GM12878 (cell line): ENCODE data around the gene BANP. TPM values are rescaled to one million over a fixed set of nuclear protein-coding genes. Genes with fewer than 3 reads are reported as not detected.

Experiments used
- ATAC-seq: fragments of 200-7000 bp; cut with Tn5 transposase; 3 replicates; pipeline ENCODE4 v1.9.1; 2020; ENCODE audit warnings: mild to moderate bottlenecking, moderate library complexity
- BruUV-seq: library from RNA; stranded (reverse); fragments of 400-500 nt; replicated peaks from 2 replicates; lab custom pipeline; 2021; lab: Mats Ljungman, UMichigan
- CTCF ChIA-PET: fragments of 300-600 bp; sonication (Branson Sonifier 250); formaldehyde crosslinking; extraction: SDS; loops from one replicate; lab custom pipeline; 2021; ENCODE audit warnings: inconsistent platforms; lab: Yijun Ruan, JAX
- POLR2A ChIA-PET: fragments of 350-600 bp; formaldehyde crosslinking; extraction: SDS; loops from one replicate; lab custom pipeline; 2021; ENCODE audit warnings: inconsistent platforms; lab: Charles Lee
- RAD21 ChIA-PET: fragments of 300-600 bp; sonication (Branson Sonifier 250); formaldehyde crosslinking; loops from one replicate; lab custom pipeline; 2023; ENCODE audit warnings: antibody characterized with exemption; ENCODE audit not compliant: unreplicated experiment; lab: Charles Lee
- SMC1A ChIA-PET: fragments of 300-600 bp; sonication (Branson Sonifier 250); formaldehyde crosslinking; loops from one replicate; lab custom pipeline; 2023; ENCODE audit not compliant: unreplicated experiment, uncharacterized antibody; lab: Charles Lee
- DNase-seq: peaks from one replicate; pipeline ENCODE4 v3.0.0-alpha.2; 2011; ENCODE audit warnings: low read depth, low spot score
- FAIRE-seq: peaks from 3 replicates; lab custom pipeline; 2011; peaks lifted over from hg19 to GRCh38; lab: Jason Lieb, UNC
- H2AFZ ChIP-seq: 2 replicates; pipeline ENCODE4 v1.6.0; 2011; ENCODE audit warnings: low read depth, low read length, control low read depth; ENCODE audit not compliant: control insufficient read depth
- H3K27ac ChIP-seq: 2 replicates; pipeline ENCODE4 v1.5.1; 2011; ENCODE audit warnings: control low read depth; ENCODE audit not compliant: control insufficient read depth, insufficient read depth
- H3K27me3 ChIP-seq, 2 experiments: replicated peaks in 1 of 2; 2 replicates each; pipeline versions ENCODE4 v1.6.0 to v1.6.1; 2011; ENCODE audit warnings: low read length in 1 of 2; ENCODE audit not compliant: control insufficient read depth in 2 of 2, insufficient read depth in 2 of 2
- H3K36me3 ChIP-seq, 2 experiments: 2 replicates each; pipeline ENCODE4 v1.5.1; 2011; ENCODE audit warnings: low read length in 1 of 2; ENCODE audit not compliant: control insufficient read depth in 2 of 2, insufficient read depth in 2 of 2
- H3K4me1 ChIP-seq: 2 replicates; pipeline ENCODE4 v1.6.1; 2011; ENCODE audit warnings: mild to moderate bottlenecking, low read length, moderate library complexity, mixed read lengths; ENCODE audit not compliant: control insufficient read depth, insufficient read depth
- H3K4me2 ChIP-seq: 2 replicates; pipeline ENCODE4 v1.6.0; 2011; ENCODE audit warnings: control low read depth; ENCODE audit not compliant: control insufficient read depth, insufficient read depth
- H3K4me3 ChIP-seq: fragments of 200-600 bp; sonication (generic); 2 replicates; pipeline ENCODE4 v1.5.1; 2016
- H3K79me2 ChIP-seq: 2 replicates; pipeline ENCODE4 v1.6.0; 2011; ENCODE audit warnings: low read length; ENCODE audit not compliant: control insufficient read depth, insufficient read depth
- H3K9ac ChIP-seq: 2 replicates; pipeline ENCODE4 v1.8.0; 2011; ENCODE audit warnings: low read length, control low read depth, mixed read lengths; ENCODE audit not compliant: control insufficient read depth, insufficient read depth
- H3K9me3 ChIP-seq: replicated peaks from 3 replicates; pipeline ENCODE4 v1.5.1; 2011; ENCODE audit warnings: mild to moderate bottlenecking, low read length; ENCODE audit not compliant: control insufficient read depth, insufficient read depth
- H4K20me1 ChIP-seq: 2 replicates; pipeline ENCODE4 v1.6.0; 2011; ENCODE audit not compliant: control insufficient read depth, insufficient read depth
- ATF2 ChIP-seq: IDR thresholded peaks from 2 replicates; pipeline ENCODE4 v1.6.1; 2012; ENCODE audit warnings: low read length, inconsistent platforms
- BCL11A ChIP-seq: IDR thresholded peaks from 2 replicates; pipeline ENCODE4 v1.6.1; 2011; ENCODE audit warnings: low read depth, low read length
- BMI1 ChIP-seq: fragments of 450-650 bp; IDR thresholded peaks from 2 replicates; pipeline ENCODE4 v1.6.1; 2016; ENCODE audit warnings: mild to moderate bottlenecking, moderate library complexity, borderline replicate concordance
- GATAD2B ChIP-seq: fragments of 450-650 bp; conservative IDR thresholded peaks from 2 replicates; pipeline ENCODE4 v1.6.1; 2017; ENCODE audit warnings: low read depth, mild to moderate bottlenecking, moderate library complexity
- IRF4 ChIP-seq: IDR thresholded peaks from 2 replicates; pipeline ENCODE4 v1.6.1; 2011; ENCODE audit warnings: low read depth, low read length
- IRF5 ChIP-seq: fragments of 450-650 bp; IDR thresholded peaks from 2 replicates; pipeline ENCODE4 v1.6.1; 2017; ENCODE audit warnings: borderline replicate concordance
- JUNB ChIP-seq: IDR thresholded peaks from 2 replicates; pipeline ENCODE4 v1.6.1; 2016; ENCODE audit warnings: antibody characterized with exemption, mild to moderate bottlenecking
- KLF5 ChIP-seq: fragments of 450-650 bp; IDR thresholded peaks from 2 replicates; pipeline ENCODE4 v1.6.1; 2014; ENCODE audit warnings: mild to moderate bottlenecking; ENCODE audit not compliant: partially characterized antibody
- NFXL1 ChIP-seq: fragments of 450-650 bp; IDR thresholded peaks from 2 replicates; pipeline ENCODE4 v1.6.1; 2017; ENCODE audit warnings: antibody characterized with exemption, mild to moderate bottlenecking, borderline replicate concordance
- PAX5 ChIP-seq: IDR thresholded peaks from 2 replicates; pipeline ENCODE4 v1.6.1; 2011; ENCODE audit warnings: low read depth, low read length, borderline replicate concordance
- RUNX3 ChIP-seq: IDR thresholded peaks from 2 replicates; pipeline ENCODE4 v1.6.1; 2012; ENCODE audit warnings: low read length, inconsistent platforms
- SMAD1 ChIP-seq: fragments of 450-650 bp; IDR thresholded peaks from 2 replicates; pipeline ENCODE4 v1.6.1; 2018; ENCODE audit warnings: mild to moderate bottlenecking, low read depth; ENCODE audit not compliant: partially characterized antibody
- SMC3 ChIP-seq: IDR thresholded peaks from 2 replicates; pipeline ENCODE4 v1.6.1; 2011; ENCODE audit warnings: low read length, improper control_type of control experiment, borderline replicate concordance
- SRF ChIP-seq, 2 experiments: IDR thresholded peaks; 2 replicates each; pipeline ENCODE4 v1.6.1; 2011; ENCODE audit warnings: low read depth in 2 of 2, low read length in 2 of 2, mild to moderate bottlenecking in 1 of 2, moderate library complexity in 1 of 2
- STAT3 ChIP-seq: IDR thresholded peaks from 2 replicates; pipeline ENCODE4 v1.6.1; 2011; ENCODE audit warnings: low read depth, low read length, improper control_type of control experiment
- WRNIP1 ChIP-seq: IDR thresholded peaks from 2 replicates; pipeline ENCODE4 v1.6.1; 2011; ENCODE audit warnings: low read depth, low read length, improper control_type of control experiment, borderline replicate concordance
- ZBTB4 ChIP-seq: fragments of 450-650 bp; formaldehyde crosslinking; IDR thresholded peaks from 2 replicates; pipeline ENCODE4 v1.4.0; 2022; ENCODE audit warnings: mild to moderate bottlenecking, moderate library complexity
- ZNF274 ChIP-seq: IDR thresholded peaks from one replicate; pipeline ENCODE4 v1.8.0; 2011; ENCODE audit not compliant: insufficient read length, insufficient read depth
- WGBS: methylation state at CpG from one replicate; pipeline ENCODE4 v1.1.6; 2016; ENCODE audit warnings: low lambda C conversion rate; ENCODE audit not compliant: insufficient replicate concordance, insufficient coverage; ENCODE audit errors: missing lambda C conversion rate; 5-methylcytosine and 5-hydroxymethylcytosine counted together
- in situ Hi-C: fragments of 300-500 bp; cut with MboI; formaldehyde crosslinking; loops from 9 replicates; pipeline ENCODE4 v1.14.3; 2018; ENCODE audit warnings: mixed read lengths
- intact Hi-C: fragments of 100-400 bp; cut with micrococcal nuclease; formaldehyde crosslinking; loops from one replicate; pipeline ENCODE4 v1.14.2; 2022; ENCODE audit not compliant: unreplicated experiment
- polyA plus RNA-seq, 11 experiments: library from polyadenylated mRNA; depleted of rRNA in 4 of 11; unstranded in 6 of 11; stranded (reverse) in 5 of 11; fragments of >200 nt; fragmentation: Nextera tagmentation in 4 of 11; fragmentation: Illumina TruSeq in 1 of 11; extraction: Ambion mirVana in 4 of 11; extraction: Trizol in 1 of 11; gene quantifications; 1 replicate in 1 of 11; 2 replicates in 10 of 11; pipeline versions ENCODE4 v1.2.1 to v1.2.3, GENCODE V29; 2011 to 2016; ENCODE audit warnings: inconsistent platforms in 2 of 11, missing spikeins in 2 of 11, low read depth in 1 of 11
- total RNA-seq, 4 experiments: library from RNA; depleted of rRNA in 3 of 4; stranded (reverse); fragments of >200 nt in 3 of 4; fragmentation: Illumina TruSeq in 1 of 4; extraction: Trizol in 1 of 4; gene quantifications; 2 replicates each; pipeline versions ENCODE4 v1.2.1 to v1.2.3, GENCODE V29; 2013 to 2021

BANP gene
- total and polyA plus RNA-seq, 10 of the 15 experiments (the other 5 are each of a cell fraction or from before 2014, with no cell fraction given), result 3.9 to 21.9 (median 12.2) TPM

- H3K4me2 ChIP-seq, result no peak overlapping the region
- no peak overlapping the region for H2AFZ ChIP-seq
- H3K9me3 ChIP-seq, result no peaks in the 10 kb centered on the region
- H4K20me1 ChIP-seq, result no peaks in the 10 kb centered on the region
- in situ Hi-C loops, result no loop called here
- intact Hi-C loops, result no loop called here
- no peak overlapping the region for H3K4me3 ChIP-seq
- H3K9ac ChIP-seq, result no peak overlapping the region
- no peaks in the 10 kb centered on the region for H3K79me2 ChIP-seq
- no peak for FAIRE-seq
- ATAC-seq, result no peak
- no peak for DNase-seq
- WGBS, result 96% methylated on average over 17 of the region's 17 CpGs
- H3K4me1 ChIP-seq, result no peaks in the 10 kb centered on the region
- peaks cover 2 to 4% of the 10 kb centered on the region in 2 experiments; a peak in 3 of 4 replicates for H3K36me3 ChIP-seq
- H3K27ac ChIP-seq, result no peak overlapping the region
- ChIA-PET CTCF (no interaction called here), RAD21 (no interaction called here), SMC1A (no interaction called here), POLR2A (no interaction called here)
- H3K27me3 ChIP-seq, result no peaks in the 10 kb centered on the region
- BruUV-seq, result no TSS peak
- TF ChIP-seq PAX5 (no peak), ATF2 (no peak), NFXL1 (no peak), IRF5 (no peak), ZNF274 (no peak), SMC3 (no peak), ZBTB4 (CRISPR knock-in tag) (no peak), IRF4 (no peak), SMAD1 (no peak), GATAD2B (no peak), STAT3 (no peak), JUNB (no peak), SRF (IDR thresholded peaks at IDR 0.05; ENCODE audit: low read depth in 2 of 2, low read length in 2 of 2) (no peak), BCL11A (no peak), KLF5 (no peak), RUNX3 (no peak), BMI1 (no peak), WRNIP1 (no peak)
Measured at GRCh38 chr16:87993901-87994300, 42.7 kb downstream of the BANP start.
